Calu3 (cell line): ENCODE results near the gene PSMD11. TPM values are rescaled to one million over a fixed set of nuclear protein-coding genes. Genes with fewer than 3 reads are reported as not detected.

Experiments
- BruUV-seq: library from RNA; stranded (reverse); fragments of 400-500 nt; replicated peaks from 2 replicates; lab custom pipeline; 2021; lab: Mats Ljungman, UMichigan
- CTCF ChIA-PET: fragments of 300-600 bp; sonication (Branson Sonifier 250); formaldehyde crosslinking; loops from one replicate; lab custom pipeline; 2022; ENCODE audit warnings: antibody characterized with exemption; lab: Charles Lee
- DNase-seq: peaks from one replicate; pipeline ENCODE4 v3.0.0; 2022
- H3K27ac Mint-ChIP-seq: one replicate; pipeline ENCODE4 v1.8.0; 2022; ENCODE audit warnings: mixed read lengths; ENCODE audit not compliant: unreplicated experiment
- H3K27me3 Mint-ChIP-seq: one replicate; pipeline ENCODE4 v1.8.0; 2022; ENCODE audit warnings: mixed read lengths; ENCODE audit not compliant: unreplicated experiment
- H3K36me3 Mint-ChIP-seq: one replicate; pipeline ENCODE4 v1.8.0; 2022; ENCODE audit warnings: mild to moderate bottlenecking, moderate library complexity, mixed read lengths; ENCODE audit not compliant: insufficient read depth, unreplicated experiment
- H3K4me1 Mint-ChIP-seq: one replicate; pipeline ENCODE4 v1.8.0; 2022; ENCODE audit warnings: mild to moderate bottlenecking, low read depth, mixed read lengths; ENCODE audit not compliant: unreplicated experiment
- H3K4me3 Mint-ChIP-seq: one replicate; pipeline ENCODE4 v1.8.0; 2022; ENCODE audit warnings: mild to moderate bottlenecking, low read depth, moderate library complexity, mixed read lengths; ENCODE audit not compliant: unreplicated experiment
- H3K9me3 Mint-ChIP-seq: one replicate; pipeline ENCODE4 v1.8.0; 2022; ENCODE audit warnings: low read depth, mixed read lengths; ENCODE audit not compliant: unreplicated experiment
- intact Hi-C: fragments of 100-400 bp; cut with micrococcal nuclease; formaldehyde crosslinking; loops from one replicate; pipeline ENCODE4 v1.10.0; 2022; ENCODE audit not compliant: unreplicated experiment
- total RNA-seq: library from RNA; stranded (reverse); gene quantifications from 2 replicates; pipeline ENCODE4 v1.2.3, GENCODE V29; 2022
- TF ChIP-seq, protein P1 (sequence below): fragments of 200-600 bp; IDR thresholded peaks from one replicate; pipeline ENCODE4 v1.8.0; 2022; ENCODE audit warnings: antibody characterized with exemption; ENCODE audit not compliant: unreplicated experiment

PSMD11 gene
- total RNA-seq, 1 experiment from 2014 or later = 167 TPM

GRCh38 chr17:32508926-32509325 lies 64.6 kb downstream of the PSMD11 start:
- CTCF ChIA-PET = no interaction called here

GRCh38 chr17:32510466-32510865 lies 66.2 kb downstream of the PSMD11 start:
- Mint-ChIP-seq H3K36me3 (no peaks in the 10 kb centered on the region), H3K9me3 (no peaks in the 10 kb centered on the region), H3K27me3 (no peaks in the 10 kb centered on the region), H3K27ac (no peak overlapping the region), H3K4me1 (no peaks in the 10 kb centered on the region), H3K4me3 (no peak overlapping the region)
- no peak for DNase-seq
- BruUV-seq = no TSS peak
- intact Hi-C loops = no loop called here
- CTCF ChIA-PET = interaction anchor here (0.5 to 0.7 kb wide), 2 partner anchors 13 to 40 kb away, joined by 3 to 4 read pairs; no protein-coding TSS in a partner anchor
- TF ChIP-seq, protein P1, sequence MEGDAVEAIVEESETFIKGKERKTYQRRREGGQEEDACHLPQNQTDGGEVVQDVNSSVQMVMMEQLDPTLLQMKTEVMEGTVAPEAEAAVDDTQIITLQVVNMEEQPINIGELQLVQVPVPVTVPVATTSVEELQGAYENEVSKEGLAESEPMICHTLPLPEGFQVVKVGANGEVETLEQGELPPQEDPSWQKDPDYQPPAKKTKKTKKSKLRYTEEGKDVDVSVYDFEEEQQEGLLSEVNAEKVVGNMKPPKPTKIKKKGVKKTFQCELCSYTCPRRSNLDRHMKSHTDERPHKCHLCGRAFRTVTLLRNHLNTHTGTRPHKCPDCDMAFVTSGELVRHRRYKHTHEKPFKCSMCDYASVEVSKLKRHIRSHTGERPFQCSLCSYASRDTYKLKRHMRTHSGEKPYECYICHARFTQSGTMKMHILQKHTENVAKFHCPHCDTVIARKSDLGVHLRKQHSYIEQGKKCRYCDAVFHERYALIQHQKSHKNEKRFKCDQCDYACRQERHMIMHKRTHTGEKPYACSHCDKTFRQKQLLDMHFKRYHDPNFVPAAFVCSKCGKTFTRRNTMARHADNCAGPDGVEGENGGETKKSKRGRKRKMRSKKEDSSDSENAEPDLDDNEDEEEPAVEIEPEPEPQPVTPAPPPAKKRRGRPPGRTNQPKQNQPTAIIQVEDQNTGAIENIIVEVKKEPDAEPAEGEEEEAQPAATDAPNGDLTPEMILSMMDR = no peak

More at GRCh38 chr17:32508926-32509325, 64.6 kb downstream of the PSMD11 start:
- H3K27ac Mint-ChIP-seq = no peak overlapping the region
- DNase-seq = no peak
- peaks cover 13% of the 10 kb centered on the region for H3K4me1 Mint-ChIP-seq
- no peaks in the 10 kb centered on the region for H3K27me3 Mint-ChIP-seq
- H3K4me3 Mint-ChIP-seq = no peak overlapping the region
- TF ChIP-seq, protein P1 = no peak
- intact Hi-C loops = no loop called here
- no TSS peak for BruUV-seq
- no peaks in the 10 kb centered on the region for H3K36me3 Mint-ChIP-seq
- no peaks in the 10 kb centered on the region for H3K9me3 Mint-ChIP-seq

- CTCF ChIA-PET = no interaction called here
Measured at GRCh38 chr17:32512328-32512727, 68.0 kb downstream of the PSMD11 start.

DNA sequence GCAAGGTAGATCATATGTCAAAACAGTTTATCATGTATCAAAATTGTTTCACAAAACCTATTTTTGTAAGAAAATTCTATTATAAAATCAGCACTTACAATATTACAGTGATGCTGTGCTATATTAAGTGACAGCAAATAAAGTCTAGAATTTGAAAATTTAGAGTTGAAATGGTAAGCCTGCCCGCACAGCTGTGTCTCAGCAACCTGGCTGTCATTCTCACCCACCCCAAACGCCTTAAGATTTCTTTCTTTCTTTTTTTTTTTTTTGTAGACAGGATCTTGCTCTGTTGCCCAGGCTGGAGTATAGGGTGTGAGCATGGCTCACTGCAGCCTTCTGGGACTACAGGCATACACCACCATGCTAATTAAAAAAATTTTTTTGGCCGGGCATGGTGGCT lies 69.3 kb downstream of the PSMD11 start:
- no peak for DNase-seq
- intact Hi-C loops = no loop called here
- TF ChIP-seq, protein P1 = no peak
- Mint-ChIP-seq H3K36me3 (no peaks in the 10 kb centered on the region), H3K27me3 (no peaks in the 10 kb centered on the region), H3K9me3 (no peaks in the 10 kb centered on the region), H3K27ac (no peak overlapping the region), H3K4me1 (no peaks in the 10 kb centered on the region), H3K4me3 (no peak overlapping the region)
- no TSS peak for BruUV-seq
- CTCF ChIA-PET = no interaction called here

More at GRCh38 chr17:32512328-32512727, 68.0 kb downstream of the PSMD11 start:
- Mint-ChIP-seq H3K27ac (no peak overlapping the region), H3K9me3 (no peaks in the 10 kb centered on the region), H3K27me3 (no peaks in the 10 kb centered on the region), H3K36me3 (no peaks in the 10 kb centered on the region), H3K4me3 (no peak overlapping the region), H3K4me1 (no peaks in the 10 kb centered on the region)
- DNase-seq = no peak
- intact Hi-C loops = no loop called here
- TF ChIP-seq, protein P1 = no peak
- no TSS peak for BruUV-seq
